IMR-90 (cell line): Measurements from ENCODE around the gene TRIP6. TPM values are rescaled to one million over a fixed set of nuclear protein-coding genes. Genes with fewer than 3 reads are reported as not detected.

Experiments used
- ATAC-seq: fragments of 200-7000 bp; cut with Tn5 transposase; 2 replicates; pipeline ENCODE4 v1.9.1; 2020; ENCODE audit warnings: low read depth, mild to moderate bottlenecking, moderate library complexity
- BruUV-seq: library from RNA; stranded (reverse); fragments of 400-500 nt; replicated peaks from 2 replicates; lab custom pipeline; 2021; lab: Mats Ljungman, UMichigan
- CTCF ChIA-PET: fragments of 300-600 bp; formaldehyde crosslinking; extraction: SDS; loops from one replicate; lab custom pipeline; 2021; ENCODE audit warnings: antibody characterized with exemption; lab: Yijun Ruan, JAX
- POLR2A ChIA-PET: fragments of 300-600 bp; sonication (Branson Sonifier 250); formaldehyde crosslinking; loops from one replicate; lab custom pipeline; 2022; ENCODE audit warnings: antibody characterized with exemption; ENCODE audit not compliant: unreplicated experiment; lab: Charles Lee
- DNase-seq: peaks from one replicate; pipeline ENCODE4 v3.0.0; 2013
- H2AFZ ChIP-seq: replicated peaks from 2 replicates; pipeline ENCODE3; 2013; ENCODE audit warnings: low read length, mild to moderate bottlenecking; ENCODE audit not compliant: poor library complexity
- H2AK5ac ChIP-seq: 2 replicates; pipeline ENCODE4 v1.6.1; 2013; ENCODE audit warnings: low read depth, low read length, inconsistent platforms
- H2AK9ac ChIP-seq: replicated peaks from 2 replicates; pipeline ENCODE3; 2013; ENCODE audit warnings: mild to moderate bottlenecking, low read depth, low read length, moderate library complexity; ENCODE audit not compliant: poor library complexity
- H2BK120ac ChIP-seq: 2 replicates; pipeline ENCODE4 v1.6.1; 2013; ENCODE audit warnings: low read depth, low read length, inconsistent platforms
- H2BK15ac ChIP-seq: 3 replicates; pipeline ENCODE4 v1.6.1; 2013; ENCODE audit warnings: low read depth, low read length, inconsistent platforms
- H2BK20ac ChIP-seq: 2 replicates; pipeline ENCODE4 v1.6.1; 2013; ENCODE audit warnings: low read depth, mild to moderate bottlenecking, inconsistent platforms, low read length, moderate library complexity
- H2BK5ac ChIP-seq: 2 replicates; pipeline ENCODE4 v1.6.1; 2013; ENCODE audit warnings: mild to moderate bottlenecking, low read depth, low read length, inconsistent platforms; ENCODE audit not compliant: poor library complexity, severe bottlenecking
- H3K14ac ChIP-seq: replicated peaks from 2 replicates; pipeline ENCODE4 v1.6.1; 2013; ENCODE audit warnings: low read depth, low read length, inconsistent platforms
- H3K18ac ChIP-seq: 2 replicates; pipeline ENCODE4 v1.6.1; 2013; ENCODE audit warnings: low read depth, low read length, control low read depth
- H3K23ac ChIP-seq: 2 replicates; pipeline ENCODE4 v1.6.1; 2013; ENCODE audit warnings: low read depth, low read length, inconsistent platforms
- H3K27ac ChIP-seq: 2 replicates; pipeline ENCODE4 v1.5.1; 2013; ENCODE audit warnings: mild to moderate bottlenecking, control low read depth, low read length; ENCODE audit not compliant: insufficient read depth
- H3K27me3 ChIP-seq: 2 replicates; pipeline ENCODE4 v1.6.1; 2013; ENCODE audit warnings: low read length; ENCODE audit not compliant: control insufficient read depth, insufficient read depth
- H3K36me3 ChIP-seq: 2 replicates; pipeline ENCODE4 v1.6.1; 2013; ENCODE audit warnings: low read length, mixed read lengths; ENCODE audit not compliant: control insufficient read depth, insufficient read depth
- H3K4ac ChIP-seq: 2 replicates; pipeline ENCODE4 v1.6.1; 2013; ENCODE audit warnings: low read depth, low read length, inconsistent platforms
- H3K4me1 ChIP-seq: 2 replicates; pipeline ENCODE4 v1.6.1; 2013; ENCODE audit warnings: low read length, mixed read lengths; ENCODE audit not compliant: control insufficient read depth, insufficient read depth
- H3K4me2 ChIP-seq: 2 replicates; pipeline ENCODE4 v1.6.1; 2013; ENCODE audit warnings: low read depth, mild to moderate bottlenecking, control low read depth, low read length, moderate library complexity
- H3K4me3 ChIP-seq: 2 replicates; pipeline ENCODE4 v1.5.1; 2013; ENCODE audit warnings: low read depth, mild to moderate bottlenecking, control low read depth, low read length, moderate library complexity; ENCODE audit not compliant: insufficient read depth
- H3K56ac ChIP-seq: 2 replicates; pipeline ENCODE4 v1.6.1; 2013; ENCODE audit warnings: low read length, inconsistent platforms; ENCODE audit not compliant: insufficient read depth; ENCODE audit errors: extremely low read depth
- H3K79me1 ChIP-seq, 2 experiments: 2 replicates each; pipeline ENCODE4 v1.6.1; 2013; ENCODE audit warnings: low read length in 2 of 2, inconsistent platforms in 1 of 2, low read depth in 1 of 2
- H3K9ac ChIP-seq: 2 replicates; pipeline ENCODE4 v1.6.1; 2013; ENCODE audit warnings: low read depth, low read length, control low read depth
- H3K9me1 ChIP-seq: 2 replicates; pipeline ENCODE4 v1.6.1; 2013; ENCODE audit warnings: low read length, inconsistent platforms; ENCODE audit not compliant: insufficient read depth
- H3K9me3 ChIP-seq: 2 replicates; pipeline ENCODE4 v1.6.1; 2013; ENCODE audit warnings: low read length; ENCODE audit not compliant: control insufficient read depth, insufficient read depth
- H4K20me1 ChIP-seq: 2 replicates; pipeline ENCODE4 v1.6.1; 2013; ENCODE audit warnings: low read length, inconsistent platforms; ENCODE audit not compliant: insufficient read depth
- H4K5ac ChIP-seq: 2 replicates; pipeline ENCODE4 v1.6.1; 2013; ENCODE audit warnings: mild to moderate bottlenecking, low read depth, low read length, control low read depth
- H4K8ac ChIP-seq, 2 experiments: 2 replicates each; pipeline ENCODE4 v1.6.1; 2013; ENCODE audit warnings: low read depth in 2 of 2, low read length in 2 of 2, control low read depth in 1 of 2, inconsistent platforms in 1 of 2
- H4K91ac ChIP-seq: 2 replicates; pipeline ENCODE4 v1.6.1; 2013; ENCODE audit warnings: low read depth, low read length, inconsistent platforms; ENCODE audit not compliant: insufficient read depth
- CEBPB ChIP-seq: IDR thresholded peaks from 2 replicates; pipeline ENCODE4 v1.6.1; 2012; ENCODE audit warnings: low read depth, low read length, improper control_type of control experiment
- CHD1 ChIP-seq: IDR thresholded peaks from 2 replicates; pipeline ENCODE4 v1.6.1; 2012; ENCODE audit warnings: low read depth, low read length, improper control_type of control experiment
- FOS ChIP-seq: fragments of 150-350 bp; IDR thresholded peaks from 2 replicates; pipeline ENCODE4 v1.6.1; 2016; ENCODE audit warnings: low read depth, low read length
- MAFK ChIP-seq: IDR thresholded peaks from 2 replicates; pipeline ENCODE4 v1.6.1; 2012; ENCODE audit warnings: low read depth, low read length, improper control_type of control experiment
- NFE2L2 ChIP-seq: fragments of 150-350 bp; IDR thresholded peaks from 2 replicates; pipeline ENCODE4 v1.6.1; 2016; ENCODE audit warnings: low read depth, mild to moderate bottlenecking, low read length
- POLR2A ChIP-seq: IDR thresholded peaks from 2 replicates; pipeline ENCODE4 v1.6.1; 2012; ENCODE audit warnings: mild to moderate bottlenecking, low read depth, low read length
- RAD21 ChIP-seq: IDR thresholded peaks from 2 replicates; pipeline ENCODE4 v1.6.1; 2012; ENCODE audit warnings: low read length, improper control_type of control experiment
- RCOR1 ChIP-seq: IDR thresholded peaks from 2 replicates; pipeline ENCODE4 v1.6.1; 2012; ENCODE audit warnings: mild to moderate bottlenecking, low read length, improper control_type of control experiment; ENCODE audit not compliant: insufficient replicate concordance
- RFX5 ChIP-seq: IDR thresholded peaks from 2 replicates; pipeline ENCODE4 v1.8.0; 2012; ENCODE audit warnings: low read depth, mild to moderate bottlenecking, low read length, moderate library complexity
- WGBS, 2 experiments: methylation state at CpG; one replicate each; pipeline versions ENCODE4 v1.1.5 to v1.1.7; 2013; ENCODE audit warnings: missing lambda C conversion rate in 2 of 2; ENCODE audit not compliant: insufficient read length in 1 of 2; ENCODE audit errors: extremely low coverage in 2 of 2; 5-methylcytosine and 5-hydroxymethylcytosine counted together
- dilution Hi-C: fragments of 300-500 bp; cut with HindIII; formaldehyde crosslinking; loops from one replicate; pipeline ENCODE4 v1.14.3; 2018; ENCODE audit warnings: low sequenced_read_pairs; ENCODE audit not compliant: unreplicated experiment
- in situ Hi-C: fragments of 300-500 bp; cut with MboI; formaldehyde crosslinking; loops from 3 replicates; pipeline ENCODE4 v1.14.3; 2019; ENCODE audit warnings: low sequenced_read_pairs, inconsistent platforms, mixed read lengths
- intact Hi-C: fragments of 100-400 bp; cut with micrococcal nuclease; formaldehyde crosslinking; loops from 2 replicates; pipeline ENCODE4 v1.10.0; 2022
- polyA plus RNA-seq, 3 experiments: library from polyadenylated mRNA; depleted of rRNA; stranded (reverse); fragments of >200 nt; gene quantifications; 2 replicates each; pipeline ENCODE4 v1.2.3, GENCODE V29; 2012; ENCODE audit warnings: low replicate concordance in 1 of 3
- total RNA-seq: library from RNA; depleted of rRNA; stranded (reverse); fragments of >200 nt; gene quantifications from 2 replicates; pipeline ENCODE4 v1.2.3, GENCODE V29; 2012
- TF ChIP-seq, protein P1 (sequence below): fragments of 150-350 bp; IDR thresholded peaks from 2 replicates; pipeline ENCODE4 v1.6.1; 2016; ENCODE audit warnings: low read depth, mild to moderate bottlenecking, low read length, moderate library complexity, borderline replicate concordance
- TF ChIP-seq, protein P2 (sequence below): conservative IDR thresholded peaks from 2 replicates; pipeline ENCODE4 v1.5.1; 2012; ENCODE audit warnings: mild to moderate bottlenecking, low read depth, low read length, improper control_type of control experiment
- TF ChIP-seq, protein P3 (sequence below): fragments of 150-350 bp; IDR thresholded peaks from 2 replicates; pipeline ENCODE4 v1.6.1; 2017; ENCODE audit warnings: mild to moderate bottlenecking, antibody characterized with exemption, low read length, low read depth

Gene TRIP6
- total and polyA plus RNA-seq, 2 of the 4 experiments (the other 2 are of a cell fraction) = 36.4 to 72.3 TPM

DNA sequence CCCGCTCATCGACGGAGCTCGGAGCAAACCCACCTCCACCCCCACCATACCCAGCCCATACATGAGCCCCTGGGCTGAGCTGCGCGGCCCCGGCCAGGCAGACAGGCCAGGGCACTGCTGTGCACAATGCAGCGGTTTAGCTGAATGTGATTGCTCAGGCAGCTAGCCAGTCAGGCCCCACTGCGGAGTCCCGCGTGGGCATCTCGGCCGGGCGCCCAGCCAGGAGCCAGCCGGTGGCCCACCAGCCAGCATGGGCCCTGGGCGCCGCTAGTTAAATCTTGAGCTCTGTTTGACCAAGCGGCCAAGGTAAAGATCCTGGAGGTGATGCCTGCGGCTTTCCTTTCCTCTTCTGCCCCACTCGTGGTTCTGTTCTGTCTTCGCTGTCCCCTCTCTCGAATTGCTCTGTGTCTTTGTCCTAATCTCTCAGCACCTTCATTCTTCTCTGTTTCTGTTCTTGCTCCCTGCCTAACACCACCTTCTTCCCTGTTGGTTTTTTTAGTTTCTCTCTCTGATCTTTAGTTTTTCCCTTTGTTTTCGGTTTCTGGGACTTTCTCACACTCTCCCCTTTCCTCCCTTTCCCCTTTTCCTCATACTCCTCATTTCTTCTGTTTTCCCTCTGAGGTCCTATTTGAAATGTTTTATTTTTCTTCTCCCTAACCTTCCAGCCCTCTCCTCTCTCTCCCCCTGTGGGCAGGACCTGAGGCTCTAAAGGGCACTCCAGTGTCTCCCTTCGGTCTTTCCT, 15.8 kb downstream of the TRIP6 start:
- Histone ChIP-seq H3K36me3 (peaks cover 82% of the 10 kb centered on the region), H3K4me3 (no peak overlapping the region), H2AK5ac (no peak overlapping the region), H3K27me3 (no peaks in the 10 kb centered on the region), H2AK9ac (no peak overlapping the region), H3K14ac (no peak overlapping the region), H4K91ac (no peak overlapping the region), H2BK120ac (no peak overlapping the region), H3K18ac (no peak overlapping the region), H4K5ac (no peak overlapping the region), H3K9ac (no peak overlapping the region), H2BK20ac (no peak overlapping the region), H3K27ac (no peak overlapping the region), H3K23ac (no peak overlapping the region), H2BK15ac (no peak overlapping the region), H3K4me1 (peaks cover 2% of the 10 kb centered on the region; the same call in 1 of the 2 replicates), H4K8ac (no peak overlapping the region), H3K9me3 (no peaks in the 10 kb centered on the region), H2BK5ac (no peak overlapping the region), H3K4me2 (no peak overlapping the region), H3K9me1 (no peaks in the 10 kb centered on the region; the same call in 1 of the 2 replicates), H3K56ac (no peak overlapping the region), H4K20me1 (peaks cover 37% of the 10 kb centered on the region), H3K4ac (no peak overlapping the region), H3K79me1 (peaks cover 37 to 74% of the 10 kb centered on the region in 2 experiments), H2AFZ (no peak overlapping the region)
- dilution Hi-C loops = no loop called here
- ChIA-PET CTCF (no interaction called here), POLR2A (interaction anchor here (0.5 kb wide), 1 partner anchor 16 kb away, joined by 12 read pairs; the partner anchor contains the start of gene TRIP6)
- ATAC-seq (no peak), DNase-seq (no peak)
- in situ Hi-C loops = no loop called here
- no peak for TF ChIP-seq FOS
- no peak for TF ChIP-seq NFE2L2
- TF ChIP-seq POLR2A = no peak
- no peak for TF ChIP-seq RAD21
- TF ChIP-seq, protein P1, sequence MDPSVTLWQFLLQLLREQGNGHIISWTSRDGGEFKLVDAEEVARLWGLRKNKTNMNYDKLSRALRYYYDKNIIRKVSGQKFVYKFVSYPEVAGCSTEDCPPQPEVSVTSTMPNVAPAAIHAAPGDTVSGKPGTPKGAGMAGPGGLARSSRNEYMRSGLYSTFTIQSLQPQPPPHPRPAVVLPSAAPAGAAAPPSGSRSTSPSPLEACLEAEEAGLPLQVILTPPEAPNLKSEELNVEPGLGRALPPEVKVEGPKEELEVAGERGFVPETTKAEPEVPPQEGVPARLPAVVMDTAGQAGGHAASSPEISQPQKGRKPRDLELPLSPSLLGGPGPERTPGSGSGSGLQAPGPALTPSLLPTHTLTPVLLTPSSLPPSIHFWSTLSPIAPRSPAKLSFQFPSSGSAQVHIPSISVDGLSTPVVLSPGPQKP = no peak
- TF ChIP-seq CEBPB = no peak
- TF ChIP-seq, protein P2, sequence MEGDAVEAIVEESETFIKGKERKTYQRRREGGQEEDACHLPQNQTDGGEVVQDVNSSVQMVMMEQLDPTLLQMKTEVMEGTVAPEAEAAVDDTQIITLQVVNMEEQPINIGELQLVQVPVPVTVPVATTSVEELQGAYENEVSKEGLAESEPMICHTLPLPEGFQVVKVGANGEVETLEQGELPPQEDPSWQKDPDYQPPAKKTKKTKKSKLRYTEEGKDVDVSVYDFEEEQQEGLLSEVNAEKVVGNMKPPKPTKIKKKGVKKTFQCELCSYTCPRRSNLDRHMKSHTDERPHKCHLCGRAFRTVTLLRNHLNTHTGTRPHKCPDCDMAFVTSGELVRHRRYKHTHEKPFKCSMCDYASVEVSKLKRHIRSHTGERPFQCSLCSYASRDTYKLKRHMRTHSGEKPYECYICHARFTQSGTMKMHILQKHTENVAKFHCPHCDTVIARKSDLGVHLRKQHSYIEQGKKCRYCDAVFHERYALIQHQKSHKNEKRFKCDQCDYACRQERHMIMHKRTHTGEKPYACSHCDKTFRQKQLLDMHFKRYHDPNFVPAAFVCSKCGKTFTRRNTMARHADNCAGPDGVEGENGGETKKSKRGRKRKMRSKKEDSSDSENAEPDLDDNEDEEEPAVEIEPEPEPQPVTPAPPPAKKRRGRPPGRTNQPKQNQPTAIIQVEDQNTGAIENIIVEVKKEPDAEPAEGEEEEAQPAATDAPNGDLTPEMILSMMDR = no peak
- no peak for TF ChIP-seq RCOR1
- no peak for TF ChIP-seq CHD1
- no peak for TF ChIP-seq RFX5
- TF ChIP-seq MAFK = no peak
- TF ChIP-seq, protein P3, sequence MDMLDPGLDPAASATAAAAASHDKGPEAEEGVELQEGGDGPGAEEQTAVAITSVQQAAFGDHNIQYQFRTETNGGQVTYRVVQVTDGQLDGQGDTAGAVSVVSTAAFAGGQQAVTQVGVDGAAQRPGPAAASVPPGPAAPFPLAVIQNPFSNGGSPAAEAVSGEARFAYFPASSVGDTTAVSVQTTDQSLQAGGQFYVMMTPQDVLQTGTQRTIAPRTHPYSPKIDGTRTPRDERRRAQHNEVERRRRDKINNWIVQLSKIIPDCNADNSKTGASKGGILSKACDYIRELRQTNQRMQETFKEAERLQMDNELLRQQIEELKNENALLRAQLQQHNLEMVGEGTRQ = no peak
- intact Hi-C loops = no loop called here
- 94% methylated on average over 12 of the region's 24 CpGs; no CpG with 5 or more reads in 1 of the 2 experiments for WGBS, 2 experiments
- no TSS peak for BruUV-seq
